NCI-H1436 treated with DMSO at 0.1 percent for 48 hours (cell line): ENCODE data around the gene GARNL3.

Source experiments
- DNase-seq: peaks from one replicate; lab custom pipeline; 2025; lab: John Stamatoyannopoulos, UW

Gene GARNL3

DNA sequence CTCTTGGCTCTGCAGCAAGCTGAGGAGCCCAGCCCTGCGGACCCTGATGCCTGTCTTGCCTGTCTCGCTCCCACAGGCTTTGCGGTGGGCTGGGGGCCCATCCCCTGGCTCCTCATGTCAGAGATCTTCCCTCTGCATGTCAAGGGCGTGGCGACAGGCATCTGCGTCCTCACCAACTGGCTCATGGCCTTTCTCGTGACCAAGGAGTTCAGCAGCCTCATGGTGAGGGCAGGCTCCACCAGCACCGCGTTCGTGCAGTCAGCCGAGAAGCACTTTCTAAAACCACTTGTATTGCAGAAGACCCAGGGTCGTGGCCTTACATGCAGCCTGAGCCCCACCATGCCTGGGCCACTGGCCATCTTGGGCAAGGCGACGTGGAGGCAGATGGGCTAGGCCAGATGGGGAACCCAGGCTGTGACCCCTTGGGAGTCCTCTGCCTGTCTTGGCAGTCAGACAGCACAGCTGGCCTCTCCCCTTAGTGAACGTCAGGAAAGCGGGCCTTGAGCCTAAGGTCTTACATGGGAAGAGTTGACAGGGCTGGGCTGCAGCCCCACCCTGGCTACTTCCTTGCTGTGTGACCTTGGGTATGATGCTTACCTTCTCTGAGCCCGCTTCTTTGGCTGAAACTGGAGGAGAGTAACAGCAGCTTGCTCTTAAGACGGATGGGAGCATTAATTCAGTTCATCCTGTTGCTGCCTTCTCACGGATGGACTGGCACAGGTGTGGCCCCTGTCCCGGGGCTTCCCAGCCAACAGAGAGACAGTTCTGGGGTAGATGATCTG lies 141.0 kb downstream of the GARNL3 start:
- no peak for DNase-seq

DNA sequence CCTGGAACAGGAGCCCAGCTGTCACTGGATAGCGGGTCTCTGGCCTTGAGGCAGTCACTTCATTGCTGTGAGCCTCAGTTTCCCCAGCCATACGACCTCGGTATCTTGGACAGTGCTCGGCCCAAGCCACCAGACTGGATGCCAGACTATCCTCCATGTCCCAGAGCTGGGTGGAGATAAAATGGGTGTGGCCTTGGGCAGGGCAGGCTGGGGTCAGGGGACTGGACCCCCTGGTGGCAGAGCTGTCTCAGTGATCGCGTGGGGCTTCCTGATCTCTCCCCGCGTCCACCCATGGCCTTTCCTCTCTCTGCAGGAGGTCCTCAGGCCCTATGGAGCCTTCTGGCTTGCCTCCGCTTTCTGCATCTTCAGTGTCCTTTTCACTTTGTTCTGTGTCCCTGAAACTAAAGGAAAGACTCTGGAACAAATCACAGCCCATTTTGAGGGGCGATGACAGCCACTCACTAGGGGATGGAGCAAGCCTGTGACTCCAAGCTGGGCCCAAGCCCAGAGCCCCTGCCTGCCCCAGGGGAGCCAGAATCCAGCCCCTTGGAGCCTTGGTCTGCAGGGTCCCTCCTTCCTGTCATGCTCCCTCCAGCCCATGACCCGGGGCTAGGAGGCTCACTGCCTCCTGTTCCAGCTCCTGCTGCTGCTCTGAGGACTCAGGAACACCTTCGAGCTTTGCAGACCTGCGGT lies 142.4 kb downstream of the GARNL3 start:
- no peak for DNase-seq

DNA sequence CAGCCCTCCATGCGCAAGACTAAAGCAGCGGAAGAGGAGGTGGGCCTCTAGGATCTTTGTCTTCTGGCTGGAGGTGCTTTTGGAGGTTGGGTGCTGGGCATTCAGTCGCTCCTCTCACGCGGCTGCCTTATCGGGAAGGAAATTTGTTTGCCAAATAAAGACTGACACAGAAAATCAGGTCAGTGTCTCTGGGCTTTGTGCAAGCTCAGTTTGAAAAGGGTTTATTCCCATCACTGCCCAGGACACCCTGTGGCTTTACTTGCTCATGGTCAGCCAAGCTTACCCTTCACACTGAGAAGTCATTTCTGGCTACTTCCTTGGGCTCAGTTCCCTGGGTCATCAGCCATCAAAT lies 142.9 kb downstream of the GARNL3 start:
- DNase-seq, result no peak

DNA sequence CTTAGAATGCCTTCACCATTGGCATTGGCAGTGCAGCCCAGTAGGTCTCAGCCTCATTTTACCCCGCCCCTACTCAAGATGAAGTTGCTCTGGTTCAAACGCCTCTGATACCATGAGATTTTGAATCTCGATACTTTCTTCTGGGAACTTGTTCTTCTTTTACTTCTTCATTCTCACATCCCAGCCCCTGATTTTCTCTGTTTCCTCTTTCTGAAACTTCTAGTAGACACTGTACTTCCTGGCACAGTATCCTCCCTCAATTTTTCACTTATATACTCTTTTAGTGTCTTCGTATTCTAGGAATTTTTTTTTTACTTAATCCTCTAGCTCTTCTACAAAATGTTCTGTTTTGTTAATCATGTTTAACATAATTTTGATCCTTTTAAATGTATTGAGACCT lies 146.5 kb downstream of the GARNL3 start:
- DNase-seq, result no peak

DNA sequence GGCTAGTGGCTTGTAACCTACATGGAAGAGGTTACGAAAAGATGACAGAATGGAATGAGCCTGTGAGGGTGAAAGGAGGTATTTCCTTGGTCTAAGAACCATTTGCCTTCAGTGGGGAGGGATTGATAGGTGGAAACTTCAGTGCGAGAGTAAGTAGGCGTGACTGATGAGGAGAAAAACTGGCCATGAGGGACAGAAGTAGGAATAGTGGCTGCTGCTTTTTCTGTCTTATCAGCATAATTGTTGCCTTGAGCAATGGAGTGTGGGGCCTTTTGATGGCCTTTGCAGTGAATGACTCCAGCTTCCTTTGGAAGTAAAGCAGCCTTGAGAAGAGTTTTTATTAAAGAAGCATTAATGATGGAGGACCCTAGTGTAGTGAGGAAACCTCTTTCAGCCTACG lies 150.6 kb downstream of the GARNL3 start:
- no peak for DNase-seq

DNA sequence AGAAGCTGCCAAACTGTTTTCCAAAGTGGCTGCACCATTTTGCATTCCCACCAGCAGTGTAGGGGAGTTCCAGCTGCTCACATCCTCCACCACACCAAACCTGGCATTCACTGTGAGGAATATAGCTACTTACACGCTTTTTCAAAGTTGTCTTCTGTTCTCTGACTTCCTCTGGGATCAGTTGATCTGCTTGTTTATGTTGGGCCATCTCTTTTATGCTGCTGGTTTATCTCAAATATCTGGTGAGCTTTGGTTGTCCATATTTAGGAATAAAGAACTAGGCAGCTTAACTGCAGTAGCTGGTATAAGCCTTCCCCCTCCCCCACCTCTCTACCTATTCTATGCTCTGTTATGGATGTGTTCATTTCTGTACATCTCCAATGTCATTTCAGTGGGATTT lies 151.1 kb downstream of the GARNL3 start:
- DNase-seq, result no peak

DNA sequence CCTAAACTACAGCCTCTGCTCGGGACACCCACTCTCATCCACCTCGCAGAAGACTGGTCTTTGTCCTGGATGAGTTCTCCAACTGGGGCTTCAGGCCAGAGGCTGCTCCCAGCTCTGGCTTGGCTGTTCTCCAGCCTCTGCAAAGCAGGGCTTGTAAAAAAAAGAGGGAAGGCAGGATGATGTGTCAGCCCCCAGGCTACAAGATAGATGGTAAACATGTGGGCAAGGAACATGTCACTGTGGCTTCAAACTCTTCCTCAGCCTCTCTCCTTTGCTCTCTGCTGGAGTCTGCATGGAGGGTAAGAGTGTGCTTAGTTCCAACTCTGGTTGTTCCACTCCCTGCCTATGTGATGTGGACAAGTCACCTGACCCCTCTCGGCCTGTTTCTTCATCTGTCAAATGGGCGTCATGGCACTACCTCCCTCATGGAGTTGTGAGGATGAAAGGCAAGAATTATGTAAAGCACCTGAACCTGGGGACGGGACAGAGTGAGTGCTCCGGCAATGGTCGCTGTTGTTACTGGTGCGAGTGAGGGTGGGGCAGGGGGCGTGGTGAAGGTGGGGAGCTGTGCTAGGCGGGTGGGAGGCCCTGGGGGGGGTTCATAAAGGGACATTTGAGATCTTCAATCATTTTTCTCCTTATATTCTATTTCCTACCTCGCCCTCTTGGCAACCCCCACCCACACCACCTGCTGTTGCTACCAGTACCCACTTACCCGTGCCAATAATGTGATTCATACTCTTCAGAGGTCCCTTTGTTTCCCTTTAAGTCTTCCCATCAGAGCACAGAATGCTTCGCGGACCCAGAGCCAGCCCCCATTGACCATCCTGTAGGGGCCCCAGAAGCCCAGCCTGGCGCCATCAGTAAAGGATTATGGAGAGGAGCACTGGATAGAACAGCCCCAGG lies 152.8 kb downstream of the GARNL3 start:
- peak; percentile 5 for DNase-seq

DNA sequence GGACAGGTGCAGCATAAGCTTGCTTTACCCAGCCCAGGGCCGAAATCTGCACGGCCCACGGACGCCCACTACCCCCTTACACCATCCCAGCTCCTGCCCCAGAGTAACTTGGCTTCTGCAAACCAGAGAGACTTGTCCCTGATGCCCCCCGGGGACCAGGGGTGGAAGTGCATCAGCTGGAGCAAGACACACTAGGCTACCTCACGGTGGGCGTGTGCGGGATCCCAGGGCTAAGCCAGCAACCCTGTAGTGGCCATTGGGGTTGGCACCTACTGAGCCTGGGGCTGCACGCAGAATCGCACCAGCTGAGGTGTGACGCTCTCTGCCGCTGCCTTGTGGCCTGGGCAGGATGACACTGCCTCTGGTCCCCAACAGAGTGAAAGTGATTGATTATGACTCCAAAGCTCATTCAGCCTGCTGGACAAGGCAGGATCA lies 153.5 kb downstream of the GARNL3 start:
- DNase-seq, result no peak

DNA sequence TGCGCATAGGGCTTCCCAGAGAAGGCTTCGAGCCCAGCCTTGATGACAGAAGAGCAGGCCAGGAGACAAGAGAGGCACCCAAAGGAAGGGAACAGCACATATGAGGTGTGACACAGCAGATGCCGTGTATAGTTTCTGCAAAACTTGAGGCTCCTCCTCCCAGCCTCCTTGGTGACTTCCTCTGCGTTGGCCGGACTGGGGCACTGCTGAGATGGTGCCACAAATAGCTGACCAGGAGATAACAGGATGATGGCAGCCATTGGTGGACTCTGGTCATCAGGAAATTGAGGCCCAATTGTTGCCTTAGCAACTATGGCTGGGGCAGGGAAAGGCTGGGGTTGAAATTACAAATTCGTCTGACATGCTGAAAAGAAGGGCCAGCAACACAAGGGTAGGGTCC lies 154.8 kb downstream of the GARNL3 start:
- DNase-seq, result no peak

DNA sequence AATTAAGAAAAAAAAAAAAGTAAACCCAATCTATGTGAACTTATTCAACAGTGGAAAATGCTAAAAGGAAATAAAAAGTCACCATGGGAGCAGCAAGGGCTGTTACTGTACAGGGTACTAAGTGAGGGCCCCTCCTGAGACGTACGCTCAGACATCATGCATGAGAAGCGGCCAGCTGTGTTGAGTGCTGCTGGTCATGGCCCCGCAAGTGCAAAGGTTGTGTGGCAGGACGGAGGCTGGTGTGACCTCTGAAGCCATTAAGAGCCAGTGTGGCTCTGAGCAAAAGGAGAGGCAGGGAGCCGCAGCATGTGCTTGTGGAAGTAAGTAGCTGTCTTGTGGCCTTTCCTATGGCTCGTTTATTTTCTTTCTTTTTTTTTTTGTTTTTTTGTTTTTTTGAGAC lies 156.5 kb downstream of the GARNL3 start:
- no peak for DNase-seq

DNA sequence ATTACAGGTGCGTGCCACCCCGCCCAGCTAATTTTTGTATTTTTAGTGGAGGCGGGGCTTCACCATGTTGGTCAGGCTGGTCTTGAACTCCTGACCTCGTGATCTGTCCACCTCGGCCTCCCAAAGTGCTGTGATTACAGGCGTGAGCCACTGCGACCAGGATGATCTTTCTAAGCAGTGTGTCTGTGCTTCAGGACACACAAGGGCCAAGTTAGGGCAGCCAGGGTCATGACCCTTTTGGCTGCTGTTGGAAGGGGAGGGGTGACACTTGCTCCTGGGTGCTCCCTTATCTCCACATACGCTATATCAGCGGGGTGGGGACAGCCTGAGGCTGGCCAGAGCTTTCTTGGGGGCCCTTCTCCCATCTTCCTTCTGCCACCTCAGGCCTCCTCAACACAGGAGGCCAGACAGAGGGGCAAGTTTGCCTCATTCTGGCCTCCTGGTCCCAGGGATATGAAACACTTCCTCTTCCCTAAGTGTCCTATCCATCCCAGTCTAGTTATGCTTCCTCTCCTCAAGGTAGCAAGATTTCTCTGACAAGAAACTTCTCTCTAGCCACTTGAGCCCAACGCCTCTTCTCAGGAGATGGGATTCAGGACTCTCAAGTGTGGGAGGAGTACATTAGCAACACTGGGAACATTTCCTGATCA lies 157.7 kb downstream of the GARNL3 start:
- no peak for DNase-seq

DNA sequence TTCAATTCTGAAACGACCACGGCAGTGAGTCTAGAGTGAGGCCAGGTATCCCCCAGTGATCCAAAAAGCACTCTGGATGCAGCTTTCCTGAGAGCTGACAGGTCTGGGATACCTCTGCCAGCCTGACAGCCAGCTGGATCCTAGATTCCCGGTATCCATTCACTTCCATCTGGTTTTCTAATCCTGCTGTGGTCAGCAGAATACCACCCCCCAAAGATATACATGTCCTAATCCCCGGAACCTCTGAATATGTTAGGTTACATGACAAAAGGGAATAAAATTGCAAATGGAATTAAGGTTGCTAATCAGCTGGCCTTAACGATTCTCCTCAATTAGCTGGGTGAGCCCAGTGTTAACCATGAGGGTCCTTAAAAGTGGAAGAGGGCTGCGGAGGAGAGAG lies 158.2 kb downstream of the GARNL3 start:
- DNase-seq, result no peak

DNA sequence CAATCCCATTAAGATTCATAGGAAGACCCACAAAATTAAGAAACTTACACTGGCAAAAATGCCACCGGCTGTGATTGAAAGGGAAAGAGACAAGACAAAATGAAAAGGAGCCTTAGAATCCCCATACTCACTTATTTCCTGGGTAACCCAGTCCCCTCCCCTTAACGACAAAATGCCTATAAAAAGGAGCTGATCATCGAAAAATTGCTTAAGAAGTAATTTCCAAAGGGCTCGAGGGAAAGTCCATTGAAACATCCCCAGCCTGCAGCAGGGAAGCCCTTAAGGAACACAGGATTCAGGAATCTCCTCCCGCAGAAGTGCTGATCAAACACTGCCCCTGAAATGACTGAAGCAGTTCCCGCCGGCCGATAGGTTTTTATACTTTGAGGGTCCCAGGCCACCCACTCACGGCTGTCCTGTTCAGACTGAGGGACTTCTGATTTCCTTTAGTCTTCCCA lies 158.9 kb downstream of the GARNL3 start:
- DNase-seq, result no peak

DNA sequence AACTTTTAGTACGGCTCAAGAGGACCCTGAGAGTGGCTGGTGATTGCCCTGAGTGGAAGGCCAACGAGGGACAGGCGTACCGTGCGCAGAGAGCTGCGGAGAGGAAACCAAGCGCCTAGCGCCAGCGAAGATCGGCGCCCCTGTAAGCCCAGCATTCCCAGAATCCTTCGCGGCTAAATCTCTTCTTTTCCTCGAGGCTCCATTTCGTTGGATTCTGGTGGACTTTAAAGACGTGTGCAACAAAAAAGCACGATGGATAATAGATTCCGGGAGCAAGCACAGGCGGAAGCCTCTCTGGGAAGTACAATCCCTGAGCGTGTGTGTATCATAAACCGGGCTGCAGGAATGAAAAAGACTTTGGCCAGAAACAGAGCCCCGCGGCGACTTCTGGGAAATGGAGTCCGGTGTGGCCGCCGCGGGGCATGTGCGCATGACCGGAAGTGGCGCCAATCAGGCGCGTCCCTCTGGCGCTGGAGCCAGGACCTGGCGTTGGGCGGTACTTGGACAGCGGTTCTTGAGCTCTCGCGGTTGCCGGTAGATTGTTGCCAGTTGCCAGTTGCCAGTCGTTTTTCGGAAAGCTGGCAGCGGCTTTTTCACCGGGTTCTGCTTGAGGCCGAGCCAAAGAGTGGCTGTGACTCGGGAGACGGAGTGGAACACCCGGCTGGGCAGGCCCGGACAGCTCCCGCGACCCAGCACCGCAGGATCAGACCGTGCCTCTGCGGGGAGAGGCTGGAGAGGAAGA lies 159.5 kb downstream of the GARNL3 start, which contains the start of gene ZNF79:
Gene ZNF79, plus strand, starts transcription at position 449 of the 742 bp plus-strand sequence. CDS start 406 bp downstream, outside the sequence.
- DNase-seq, result peak; percentile 43

DNA sequence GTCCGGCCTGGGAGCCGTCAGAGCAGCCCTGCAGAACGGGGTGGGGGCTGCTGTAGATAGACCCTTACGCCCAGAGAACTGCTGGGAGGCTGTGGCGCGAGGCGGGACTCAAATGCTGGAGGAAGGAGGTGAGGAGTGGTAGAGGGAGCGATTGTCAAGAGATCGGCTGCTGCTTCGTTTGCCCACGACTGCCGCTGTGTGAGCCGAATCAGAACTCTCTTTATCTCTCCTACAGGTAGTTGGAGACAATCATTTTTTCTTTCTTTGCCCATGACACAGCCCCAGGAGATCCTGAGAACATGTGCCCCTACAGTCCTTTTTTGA lies 160.1 kb downstream of the GARNL3 start:
- no peak for DNase-seq

DNA sequence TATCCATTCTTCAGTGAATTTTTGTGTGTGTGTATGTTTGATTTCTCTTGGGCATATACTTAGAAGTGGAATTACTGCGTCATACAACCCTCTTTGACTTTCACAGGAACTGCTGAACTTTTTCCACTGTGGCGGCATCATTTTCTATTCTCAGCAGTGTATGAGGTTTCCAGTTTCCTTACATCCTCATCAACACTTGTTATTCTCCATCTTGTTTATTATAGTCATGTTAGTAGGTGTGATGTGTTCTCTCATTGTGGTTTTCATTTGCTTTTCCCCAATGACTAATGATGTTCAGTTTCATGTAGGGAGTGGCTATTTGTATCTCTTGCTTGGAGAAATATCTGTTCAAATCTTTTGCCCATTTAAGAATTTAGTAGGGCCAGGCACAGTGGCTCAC lies 162.2 kb downstream of the GARNL3 start:
- no peak for DNase-seq

DNA sequence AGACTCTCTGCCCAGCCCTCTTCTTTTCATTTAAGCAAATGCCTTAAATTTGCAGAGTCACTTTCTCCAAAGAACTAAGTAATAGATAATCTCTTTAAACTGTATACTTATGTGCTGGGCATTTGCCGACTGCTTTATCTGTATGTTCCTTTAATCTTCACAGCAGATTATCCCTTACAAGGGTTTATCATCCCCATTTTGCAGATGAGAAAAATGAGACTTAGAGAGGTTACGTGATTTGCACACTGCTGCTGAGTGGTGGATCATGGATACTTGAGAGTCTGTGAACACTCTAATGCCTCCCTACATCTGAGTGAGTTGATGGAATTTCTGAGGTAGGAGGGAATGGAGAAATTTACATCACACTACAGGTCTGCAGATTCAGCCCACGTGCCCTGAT lies 163.8 kb downstream of the GARNL3 start:
- no peak for DNase-seq

DNA sequence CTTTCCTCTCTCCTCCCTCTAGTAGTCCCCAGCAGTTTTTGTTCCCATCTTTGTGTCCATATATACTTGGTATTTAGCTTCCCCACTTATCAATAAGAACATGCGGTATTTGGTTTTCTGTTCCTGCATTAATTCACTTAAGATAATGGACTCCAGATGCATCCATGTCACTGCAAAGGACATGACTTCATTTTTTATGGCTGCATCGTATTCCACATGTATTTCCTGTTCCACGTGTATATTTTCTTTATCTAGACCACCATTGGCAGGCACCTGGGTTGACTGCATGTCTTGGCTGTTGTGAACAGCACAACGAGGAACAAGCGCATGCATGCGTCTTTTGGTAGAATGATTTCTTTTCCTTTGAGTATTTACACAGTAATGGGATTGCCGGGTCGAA lies 165.8 kb downstream of the GARNL3 start:
- no peak for DNase-seq

DNA sequence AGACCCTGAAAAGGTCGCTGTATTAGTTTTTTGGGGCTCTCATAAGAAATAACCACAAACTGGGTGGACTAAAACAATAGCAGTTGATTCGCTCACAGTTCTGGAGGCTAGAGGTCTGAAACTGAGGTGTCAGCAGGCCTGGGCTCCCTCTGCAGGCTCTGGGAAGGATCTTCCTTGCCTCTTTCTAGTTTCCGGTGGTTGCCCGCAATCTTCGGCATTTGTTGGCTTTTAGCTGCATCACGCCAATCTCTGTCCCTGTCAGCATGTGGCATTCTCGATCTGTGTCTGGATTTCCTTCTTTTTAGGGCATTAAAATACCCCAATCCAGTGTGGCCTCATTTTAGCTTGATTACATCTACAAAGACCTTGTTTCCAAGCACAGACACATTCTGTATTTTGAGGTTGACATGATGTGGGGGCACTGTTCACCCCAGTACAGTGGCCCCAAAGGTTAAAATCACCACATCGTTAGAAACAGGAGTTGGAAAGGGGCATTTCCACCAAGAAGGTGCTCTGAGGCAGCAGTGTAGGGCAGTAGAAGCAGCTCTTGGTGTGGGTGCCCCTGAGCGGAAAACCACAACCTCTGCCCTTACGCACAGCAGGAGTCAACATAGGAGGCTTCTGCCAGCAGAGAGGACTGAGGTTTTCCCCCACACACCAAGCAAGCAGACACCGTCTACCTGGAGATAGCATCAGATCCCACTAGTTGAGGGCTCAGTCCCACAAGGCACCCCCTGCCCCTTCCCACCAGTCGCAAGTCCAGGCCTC lies 173.1 kb downstream of the GARNL3 start:
- DNase-seq, result no peak

DNA sequence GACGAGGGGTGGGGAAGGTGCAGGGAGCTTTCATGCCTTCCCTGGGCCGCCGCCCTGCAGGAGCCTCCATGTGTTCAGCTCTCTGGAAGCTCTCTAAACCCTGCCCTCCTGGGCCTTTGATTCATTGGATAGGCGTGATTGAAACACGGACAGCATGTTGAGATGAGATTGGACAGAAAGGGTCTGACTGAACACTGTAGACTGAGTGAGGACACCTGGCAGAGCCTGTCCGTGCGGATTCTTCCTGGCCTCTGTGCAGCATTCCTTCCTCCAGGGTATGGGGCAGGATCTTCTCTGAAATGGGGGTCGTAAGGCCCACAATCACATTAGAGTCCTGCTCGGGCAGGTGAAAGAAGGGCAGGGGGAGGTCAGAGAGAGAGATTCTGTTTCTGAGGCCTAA lies 173.8 kb downstream of the GARNL3 start:
- no peak for DNase-seq
